Mucosa of rectum (tissue), 2 donors: ENCODE data around the gene ERVW-1.
"Not testable (repeated sequence)": the region's sequence is repeated elsewhere in the genome, so short reads cannot be mapped to it uniquely, and the experiment has no call there.

Experiments
- H3K27ac ChIP-seq, 2 donors: one replicate each; pipeline ENCODE4 v1.7.0; 2013; ENCODE audit warnings: inconsistent platforms in 2 of 2, low read depth in 2 of 2, low read length in 2 of 2
- H3K27me3 ChIP-seq, 2 donors: one replicate each; pipeline ENCODE4 v1.7.0; 2013; ENCODE audit warnings: low read length in 2 of 2; ENCODE audit not compliant: control insufficient read depth in 2 of 2, insufficient read depth in 2 of 2
- H3K36me3 ChIP-seq, 2 donors: one replicate each; pipeline ENCODE4 v1.7.0; 2013; ENCODE audit warnings: low read length in 2 of 2; ENCODE audit not compliant: control insufficient read depth in 2 of 2, insufficient read depth in 2 of 2
- H3K4me1 ChIP-seq, 2 donors: one replicate each; pipeline ENCODE4 v1.7.0; 2013; ENCODE audit warnings: low read length in 2 of 2, mild to moderate bottlenecking in 1 of 2; ENCODE audit not compliant: control insufficient read depth in 2 of 2, insufficient read depth in 2 of 2
- H3K4me3 ChIP-seq, 2 donors: one replicate each; pipeline ENCODE4 v1.7.0; 2013; ENCODE audit warnings: low read length in 2 of 2
- H3K9ac ChIP-seq, 2 donors: one replicate each; pipeline ENCODE4 v1.7.0; 2013; ENCODE audit warnings: low read length in 2 of 2, low read depth in 1 of 2, mild to moderate bottlenecking in 1 of 2
- H3K9me3 ChIP-seq, 2 donors: one replicate each; pipeline ENCODE4 v1.7.0; 2013; ENCODE audit warnings: low read length in 2 of 2; ENCODE audit not compliant: control insufficient read depth in 2 of 2
- donor health status: healthy.
- donor health status: Normal muscosa, but diverticular disease.

Gene ERVW-1

GRCh38 chr7:92496876-92497275 lies 19.1 kb upstream of the ERVW-1 start:
- Histone ChIP-seq H3K27me3 (no peaks in the 10 kb centered on the region), H3K9ac (no peak overlapping the region), H3K9me3 (no peaks in the 10 kb centered on the region), H3K4me1 (no peaks in the 10 kb centered on the region), H3K36me3 (peaks cover 34 to 50% of the 10 kb centered on the region in 2 donors), H3K4me3 (no peak overlapping the region), H3K27ac (no peak overlapping the region)

GRCh38 chr7:92489634-92490033 lies 11.9 kb upstream of the ERVW-1 start:
- H3K4me3 ChIP-seq: no peak overlapping the region
- no peak overlapping the region for H3K27ac ChIP-seq
- no peak overlapping the region for H3K9ac ChIP-seq
- H3K9me3 ChIP-seq: no peaks in the 10 kb centered on the region
- peaks cover 43 to 59% of the 10 kb centered on the region in 2 donors for H3K36me3 ChIP-seq
- H3K4me1 ChIP-seq: peaks cover 6 to 12% of the 10 kb centered on the region in 2 donors
- no peaks in the 10 kb centered on the region for H3K27me3 ChIP-seq

GRCh38 chr7:92487804-92488203 lies 10.1 kb upstream of the ERVW-1 start:
- no peak overlapping the region for H3K9ac ChIP-seq
- H3K9me3 ChIP-seq: no peaks in the 10 kb centered on the region
- peaks cover 6 to 12% of the 10 kb centered on the region in 2 donors for H3K4me1 ChIP-seq
- H3K27me3 ChIP-seq: no peaks in the 10 kb centered on the region
- peaks cover 35 to 45% of the 10 kb centered on the region in 2 donors for H3K36me3 ChIP-seq
- no peak overlapping the region for H3K27ac ChIP-seq
- no peak overlapping the region for H3K4me3 ChIP-seq

- peak overlapping the region; percentile 74 to 86 for H3K27ac ChIP-seq
- H3K4me1 ChIP-seq: peaks cover 6 to 12% of the 10 kb centered on the region in 2 donors
- H3K27me3 ChIP-seq: no peaks in the 10 kb centered on the region
- no peak overlapping the region for H3K9ac ChIP-seq
- H3K4me3 ChIP-seq: no peak overlapping the region
- H3K9me3 ChIP-seq: no peaks in the 10 kb centered on the region
- H3K36me3 ChIP-seq: peaks cover 22 to 33% of the 10 kb centered on the region in 2 donors
Observed at GRCh38 chr7:92485974-92486373, 8.2 kb upstream of the ERVW-1 start.

GRCh38 chr7:92485267-92485892 lies 7.6 kb upstream of the ERVW-1 start:
- Histone ChIP-seq H3K27ac (peak overlapping the region; percentile 74 to 86), H3K9ac (no peak overlapping the region), H3K36me3 (peaks cover 20 to 27% of the 10 kb centered on the region in 2 donors), H3K27me3 (no peaks in the 10 kb centered on the region), H3K9me3 (no peaks in the 10 kb centered on the region), H3K4me3 (no peak overlapping the region), H3K4me1 (peaks cover 6 to 12% of the 10 kb centered on the region in 2 donors)

GRCh38 chr7:92484226-92484625 lies 6.5 kb upstream of the ERVW-1 start:
- Histone ChIP-seq H3K36me3 (peaks cover 13 to 22% of the 10 kb centered on the region in 2 donors), H3K4me1 (peaks cover 6 to 12% of the 10 kb centered on the region in 2 donors)
- not testable (repeated sequence) for H3K4me3 ChIP-seq

GRCh38 chr7:92483624-92484023 lies 5.9 kb upstream of the ERVW-1 start:
- not testable (repeated sequence) for H3K9ac ChIP-seq, H3K27ac ChIP-seq, H3K4me3 ChIP-seq, H3K27me3 ChIP-seq, H3K9me3 ChIP-seq
- H3K36me3 ChIP-seq: peaks cover 7 to 20% of the 10 kb centered on the region in 2 donors
- peaks cover 6 to 16% of the 10 kb centered on the region in 2 donors for H3K4me1 ChIP-seq

More at GRCh38 chr7:92484226-92484625, 6.5 kb upstream of the ERVW-1 start:
- not testable (repeated sequence) for H3K27ac ChIP-seq, H3K9me3 ChIP-seq, H3K27me3 ChIP-seq, H3K9ac ChIP-seq

- H3K36me3 ChIP-seq: not testable (repeated sequence)
Observed at GRCh38 chr7:92479146-92479545, 1.4 kb upstream of the ERVW-1 start.

GRCh38 chr7:92478711-92479110 lies 965 bp upstream of the ERVW-1 start:
- Histone ChIP-seq H3K36me3 (no peaks in the 10 kb centered on the region), H3K9ac (no peak overlapping the region), H3K27me3 (no peaks in the 10 kb centered on the region), H3K27ac (peak overlapping the region in 1 of 2 donors; percentile 51), H3K4me1 (peaks cover 0 to 4% of the 10 kb centered on the region in 2 donors), H3K4me3 (no peak overlapping the region), H3K9me3 (no peaks in the 10 kb centered on the region)

More at GRCh38 chr7:92479146-92479545, 1.4 kb upstream of the ERVW-1 start:
- H3K9ac ChIP-seq, H3K27me3 ChIP-seq, H3K4me1 ChIP-seq, H3K9me3 ChIP-seq, H3K4me3 ChIP-seq: not testable (repeated sequence)
- peak overlapping the region in 1 of 2 donors; percentile 51 for H3K27ac ChIP-seq

GRCh38 chr7:92478095-92478494 lies 349 bp upstream of the ERVW-1 start:
- no peak overlapping the region for H3K4me3 ChIP-seq
- no peak overlapping the region for H3K9ac ChIP-seq
- peaks cover 0 to 4% of the 10 kb centered on the region in 2 donors for H3K4me1 ChIP-seq
- H3K36me3 ChIP-seq: no peaks in the 10 kb centered on the region
- H3K27ac ChIP-seq: no peak overlapping the region
- H3K27me3 ChIP-seq: no peaks in the 10 kb centered on the region
- H3K9me3 ChIP-seq: no peaks in the 10 kb centered on the region
